Skin of body (tissue), 3 donors: Measurements from ENCODE around the gene GPR142. TPM values are rescaled to one million over a fixed set of nuclear protein-coding genes. Genes with fewer than 3 reads are reported as not detected.

Experiments
- DNase-seq: peaks from one replicate; lab custom pipeline; 2025; lab: John Stamatoyannopoulos, UW
- small RNA-seq: library from RNA; depleted of rRNA; stranded (forward); fragments of <200 nt; gene quantifications from one replicate; pipeline ENCODE3, GENCODE V24; 2014; ENCODE audit warnings: low replicate concordance
- total RNA-seq: library from RNA; depleted of rRNA; stranded (reverse); fragments of >200 nt; gene quantifications from one replicate; pipeline ENCODE4 v1.2.3, GENCODE V29; 2014

GPR142 gene
- total RNA-seq, 1 donor from 2014 or later: not detected

DNA sequence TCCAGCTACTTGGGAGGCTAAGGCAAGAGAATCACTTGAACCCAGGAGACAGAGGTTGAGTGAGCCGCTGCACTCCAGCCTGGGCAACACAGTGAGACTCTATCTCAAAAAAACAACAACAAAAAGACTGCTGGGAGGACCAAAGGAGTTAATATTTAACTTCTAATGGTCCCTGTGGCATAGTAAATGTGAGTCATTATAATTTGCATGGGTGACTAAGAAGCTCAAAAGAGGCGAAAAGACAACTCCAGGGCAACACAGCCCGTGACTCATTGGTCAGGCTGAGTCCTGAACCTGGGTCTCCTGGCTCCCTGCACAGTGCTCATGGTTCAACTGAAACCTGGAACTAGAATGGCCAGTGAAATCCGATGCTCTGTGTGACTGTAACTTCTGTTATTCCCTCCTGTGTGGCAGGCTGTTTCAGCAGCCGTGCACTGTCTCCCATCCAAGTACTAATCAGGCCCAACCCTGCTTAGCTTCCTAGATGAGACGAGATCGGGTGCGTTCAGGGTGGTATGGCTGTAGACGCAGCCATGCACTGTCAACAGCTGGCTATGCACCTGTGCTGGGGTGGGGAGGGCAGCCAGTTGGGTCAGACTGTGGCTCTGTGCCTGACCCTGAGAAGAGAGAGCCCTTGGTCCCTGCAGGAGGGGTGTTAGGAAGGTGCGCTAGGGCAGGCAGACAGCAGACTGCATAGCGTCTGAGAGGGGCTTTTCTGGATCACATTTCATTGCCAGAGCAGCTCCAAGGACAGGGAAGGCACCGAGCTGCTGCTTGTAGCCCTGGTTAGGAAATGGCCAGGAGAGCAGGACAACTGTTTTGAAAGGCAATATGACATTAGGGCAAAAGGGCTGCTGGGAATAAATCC lies 50.1 kb downstream of the GPR142 start:
- DNase-seq: no peak

GRCh38 chr17:74419928-74420411 lies 52.7 kb downstream of the GPR142 start:
- DNase-seq: no peak

Small RNA genes within 50 kb of the gene (small RNA-seq; reads per million reads assigned to genes)
- gene RNA5SP448: not detected

Other genes with a start within 250 kb of the GPR142 start
- gene RPL38, start 163.8 kb upstream of the GPR142 start, total RNA-seq: 2,384 TPM
- 16.5 TPM for gene TTYH2, start 153.9 kb upstream of the GPR142 start, total RNA-seq
- not detected for gene DNAI2, start 93.3 kb upstream of the GPR142 start, total RNA-seq
- 0.39 TPM for gene KIF19, start 41.3 kb upstream of the GPR142 start, total RNA-seq
- gene BTBD17, start 5.6 kb upstream of the GPR142 start, total RNA-seq: not detected
- 15.4 TPM for gene GPRC5C, start 64.6 kb downstream of the GPR142 start, total RNA-seq
- gene CD300A, start 99.1 kb downstream of the GPR142 start, total RNA-seq: 6.0 TPM
- 0.59 TPM for gene CD300LB, start 164.0 kb downstream of the GPR142 start, total RNA-seq
- 0.39 TPM for gene CD300C, start 178.6 kb downstream of the GPR142 start, total RNA-seq
- gene CD300H, start 200.0 kb downstream of the GPR142 start, total RNA-seq: 0.79 TPM
- 0.20 TPM for gene CD300LD, start 224.8 kb downstream of the GPR142 start, total RNA-seq